K562 (cell line): Measurements from ENCODE around the gene ZPLD1. TPM values are rescaled to one million over a fixed set of nuclear protein-coding genes. Genes with fewer than 3 reads are reported as not detected.

Experiments used
- ATAC-seq: fragments of 200-7000 bp; cut with Tn5 transposase; 3 replicates; pipeline ENCODE4 v1.9.1; 2020; ENCODE audit warnings: moderate library complexity
- BruUV-seq: library from RNA; stranded (reverse); fragments of 400-500 nt; replicated peaks from 2 replicates; lab custom pipeline; 2021; lab: Mats Ljungman, UMichigan
- CTCF ChIA-PET: fragments of 300-600 bp; formaldehyde crosslinking; extraction: SDS; loops from one replicate; lab custom pipeline; 2021; ENCODE audit warnings: low intra/inter-chr PET ratio; lab: Yijun Ruan, JAX
- POLR2A ChIA-PET: fragments of 300-600, 350-650 bp; sonication (Branson Sonifier 250); formaldehyde crosslinking; extraction: SDS; loops from one replicate; lab custom pipeline; 2021; ENCODE audit warnings: antibody characterized with exemption, inconsistent platforms; lab: Yijun Ruan, JAX
- DNase-seq, 4 experiments: peaks; one replicate each; pipeline versions ENCODE4 v3.0.0 to v3.0.0-alpha.2; 2011 to 2018; ENCODE audit warnings: low spot score in 3 of 4, mixed read lengths in 3 of 4; ENCODE audit errors: extremely low read depth in 1 of 4
- FAIRE-seq: peaks from 2 replicates; lab custom pipeline; 2011; peaks lifted over from hg19 to GRCh38; lab: Jason Lieb, UNC
- H2AFZ ChIP-seq: 2 replicates; pipeline ENCODE4 v1.6.0; 2011; ENCODE audit warnings: low read depth, low read length, control low read depth, inconsistent platforms
- H3K27ac ChIP-seq: fragments of 200-600 bp; 3 replicates; pipeline ENCODE4 v1.8.0; 2011; ENCODE audit warnings: low read depth, mild to moderate bottlenecking, control low read depth, inconsistent platforms, low read length, moderate library complexity, mixed read lengths; ENCODE audit errors: extremely low read depth
- H3K27me3 ChIP-seq, 2 experiments: fragments of 300-600 bp in 1 of 2; 2 replicates in 1 of 2; 3 replicates in 1 of 2; pipeline versions ENCODE4 v1.6.0 to v1.8.0; 2011; ENCODE audit warnings: inconsistent platforms in 2 of 2, low read length in 2 of 2, mild to moderate bottlenecking in 1 of 2, mixed read lengths in 1 of 2, moderate library complexity in 1 of 2; ENCODE audit not compliant: control insufficient read depth in 2 of 2, insufficient read depth in 2 of 2
- H3K36me3 ChIP-seq: fragments of 300-600 bp; 3 replicates; pipeline ENCODE4 v1.8.0; 2011; ENCODE audit warnings: mild to moderate bottlenecking, low read length, inconsistent platforms; ENCODE audit not compliant: control insufficient read depth, insufficient read depth
- H3K4me1 ChIP-seq, 2 experiments: fragments of 200-600 bp in 1 of 2; replicated peaks in 1 of 2; 2 replicates in 1 of 2; 3 replicates in 1 of 2; pipeline versions ENCODE4 v1.5.1 to v1.8.0; 2011; ENCODE audit warnings: inconsistent platforms in 2 of 2, low read length in 2 of 2, mild to moderate bottlenecking in 1 of 2, mixed read lengths in 1 of 2, moderate library complexity in 1 of 2; ENCODE audit not compliant: control insufficient read depth in 2 of 2, insufficient read depth in 2 of 2
- H3K4me2 ChIP-seq: 2 replicates; pipeline ENCODE4 v1.6.1; 2011; ENCODE audit warnings: low read length, control low read depth, inconsistent platforms, mixed read lengths; ENCODE audit not compliant: insufficient read depth
- H3K4me3 ChIP-seq: fragments of 200-600 bp; sonication (generic), shearing (Covaris generic); 2 replicates; pipeline ENCODE4 v1.5.1; 2016; ENCODE audit warnings: control low read depth, inconsistent platforms
- H3K79me2 ChIP-seq: fragments of 200-600 bp; 3 replicates; pipeline ENCODE4 v1.8.0; 2011; ENCODE audit warnings: low read length, inconsistent platforms; ENCODE audit not compliant: control insufficient read depth, insufficient read depth
- H3K9ac ChIP-seq, 2 experiments: 2 replicates each; pipeline versions ENCODE4 v1.6.0 to v1.6.1; 2011; ENCODE audit warnings: low read depth in 2 of 2, low read length in 2 of 2, control low read depth in 1 of 2, inconsistent platforms in 1 of 2, mild to moderate bottlenecking in 1 of 2, mixed read lengths in 1 of 2; ENCODE audit not compliant: insufficient read depth in 1 of 2
- H3K9me1 ChIP-seq: one replicate; pipeline ENCODE4 v1.6.0; 2011; ENCODE audit warnings: inconsistent platforms, mild to moderate bottlenecking, low read length, moderate library complexity; ENCODE audit not compliant: control insufficient read depth, insufficient read depth
- H3K9me3 ChIP-seq: replicated peaks from 2 replicates; pipeline ENCODE4 v1.5.1; 2011; ENCODE audit warnings: low read depth, low read length, inconsistent platforms; ENCODE audit not compliant: control insufficient read depth, insufficient read depth
- H4K20me1 ChIP-seq: replicated peaks from 2 replicates; pipeline ENCODE4 v1.6.1; 2011; ENCODE audit warnings: low read length, inconsistent platforms, mixed read lengths; ENCODE audit not compliant: control insufficient read depth, insufficient read depth
- EGR1 ChIP-seq: fragments of 450-650 bp; conservative IDR thresholded peaks from 2 replicates; pipeline ENCODE4 v1.6.1; 2017; ENCODE audit warnings: mild to moderate bottlenecking
- GATAD2B ChIP-seq: fragments of 450-650 bp; IDR thresholded peaks from 2 replicates; pipeline ENCODE4 v1.6.1; 2017; ENCODE audit warnings: mild to moderate bottlenecking, borderline replicate concordance
- RCOR1 ChIP-seq, 2 experiments: IDR thresholded peaks; 2 replicates each; pipeline ENCODE4 v1.6.1; 2012; ENCODE audit warnings: low read depth in 2 of 2, low read length in 2 of 2, borderline replicate concordance in 1 of 2, improper control_type of control experiment in 1 of 2
- SMARCA5 ChIP-seq: fragments of 450-650 bp; IDR thresholded peaks from 2 replicates; pipeline ENCODE4 v1.6.1; 2016
- SMARCC2 ChIP-seq: fragments of 450-650 bp; IDR thresholded peaks from 2 replicates; pipeline ENCODE4 v1.6.1; 2017; ENCODE audit warnings: antibody characterized with exemption, moderate library complexity, mild to moderate bottlenecking, low read depth
- ZFP36 ChIP-seq: fragments of 150-350 bp; IDR thresholded peaks from 2 replicates; pipeline ENCODE4 v1.6.1; 2018; ENCODE audit warnings: low read length, low read depth; ENCODE audit not compliant: partially characterized antibody
- ZNF239 ChIP-seq: fragments of 250-450 bp; sonication (Bioruptor Pico); IDR thresholded peaks from 2 replicates; pipeline ENCODE4 v1.4.0; 2020; ENCODE audit warnings: mild to moderate bottlenecking
- WGBS: fragments of 100-300 bp; shearing (Covaris generic); methylation state at CpG from one replicate; pipeline ENCODE4 v1.1.6; 2016; ENCODE audit warnings: low coverage, mixed read lengths; ENCODE audit not compliant: insufficient coverage; ENCODE audit errors: missing lambda C conversion rate; 5-methylcytosine and 5-hydroxymethylcytosine counted together
- in situ Hi-C: fragments of 300-500 bp; cut with MboI; formaldehyde crosslinking; loops from 4 replicates; pipeline ENCODE4 v1.15.0; 2018; ENCODE audit warnings: inconsistent platforms, mixed read lengths
- intact Hi-C: fragments of 100-400 bp; cut with micrococcal nuclease; formaldehyde crosslinking; loops from 2 replicates; pipeline ENCODE4 v1.14.2; 2022
- polyA plus RNA-seq, 8 experiments: library from polyadenylated mRNA; depleted of rRNA in 4 of 8; stranded (reverse) in 5 of 8; unstranded in 3 of 8; fragments of >200 nt; fragmentation: Nextera tagmentation in 2 of 8; fragmentation: Illumina TruSeq in 1 of 8; extraction: Ambion mirVana in 2 of 8; extraction: Trizol in 1 of 8; gene quantifications; 2 replicates each; pipeline versions ENCODE4 v1.2.1 to v1.2.3, GENCODE V29; 2011 to 2014; ENCODE audit warnings: inconsistent platforms in 1 of 8, missing spikeins in 1 of 8
- total RNA-seq, 7 experiments: library from RNA; depleted of rRNA in 6 of 7; stranded (reverse); fragments of >200 nt in 6 of 7; fragmentation: Illumina TruSeq in 2 of 7; extraction: Trizol in 2 of 7; gene quantifications; 2 replicates each; pipeline versions ENCODE4 v1.2.1 to v1.2.3, GENCODE V29; 2011 to 2021; ENCODE audit warnings: low replicate concordance in 1 of 7
- TF ChIP-seq, protein P1 (sequence below): IDR thresholded peaks from 2 replicates; pipeline ENCODE4 v1.6.1; 2011; ENCODE audit warnings: borderline replicate concordance, low read depth, mild to moderate bottlenecking, moderate library complexity, low read length; ENCODE audit not compliant: insufficient read depth, poor library complexity, severe bottlenecking

ZPLD1 gene
- total and polyA plus RNA-seq, 9 of the 15 experiments (the other 6 are each of a cell fraction or from before 2014, with no cell fraction given), result 0.03 to 0.10 (median 0.04) TPM; not detected in 6

DNA sequence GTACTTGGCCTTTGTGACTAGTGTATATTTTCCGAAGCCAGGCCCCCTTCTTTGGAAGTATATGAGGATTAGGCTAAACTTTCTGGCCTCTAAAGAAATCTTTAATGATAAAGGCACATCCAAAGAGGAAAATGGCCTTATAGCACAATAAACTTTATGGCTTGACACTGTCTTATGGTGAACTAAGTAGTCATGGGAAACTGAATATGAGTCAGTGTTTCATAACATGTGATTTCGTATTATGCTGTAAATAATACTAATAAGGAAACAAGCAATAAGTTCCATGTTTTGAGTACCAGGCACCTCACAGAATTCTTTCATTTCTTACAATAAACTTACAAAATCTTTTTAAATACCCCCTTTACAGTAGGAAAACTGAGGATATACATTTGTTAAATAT, 8.2 kb downstream of the ZPLD1 start:
- no TSS peak for BruUV-seq
- H3K4me1 ChIP-seq, result no peaks in the 10 kb centered on the region
- H3K79me2 ChIP-seq, result no peaks in the 10 kb centered on the region
- H3K4me2 ChIP-seq, result no peak overlapping the region
- no peak overlapping the region for H2AFZ ChIP-seq
- WGBS, result 8% methylated on average over 2 of the region's 2 CpGs
- no peak for FAIRE-seq
- no peak overlapping the region for H3K9ac ChIP-seq
- no peaks in the 10 kb centered on the region for H4K20me1 ChIP-seq
- ATAC-seq, result no peak
- H3K27ac ChIP-seq, result no peak overlapping the region
- no peaks in the 10 kb centered on the region for H3K36me3 ChIP-seq
- H3K27me3 ChIP-seq, result no peaks in the 10 kb centered on the region
- no peaks in the 10 kb centered on the region for H3K9me1 ChIP-seq
- POLR2A ChIA-PET, result no interaction called here
- in situ Hi-C loops, result no loop called here
- CTCF ChIA-PET, result no interaction called here
- no peak overlapping the region for H3K4me3 ChIP-seq
- DNase-seq, result no peak
- no peaks in the 10 kb centered on the region for H3K9me3 ChIP-seq
- intact Hi-C loops, result no loop called here
- no peak for TF ChIP-seq RCOR1 (IDR thresholded peaks at IDR 0.05; ENCODE audit: borderline replicate concordance in 1 of 2, low read depth in 2 of 2, low read length in 2 of 2)
- TF ChIP-seq EGR1, result no peak
- no peak for TF ChIP-seq SMARCC2
- no peak for TF ChIP-seq SMARCA5
- TF ChIP-seq ZNF239, result no peak
- TF ChIP-seq, protein P1, sequence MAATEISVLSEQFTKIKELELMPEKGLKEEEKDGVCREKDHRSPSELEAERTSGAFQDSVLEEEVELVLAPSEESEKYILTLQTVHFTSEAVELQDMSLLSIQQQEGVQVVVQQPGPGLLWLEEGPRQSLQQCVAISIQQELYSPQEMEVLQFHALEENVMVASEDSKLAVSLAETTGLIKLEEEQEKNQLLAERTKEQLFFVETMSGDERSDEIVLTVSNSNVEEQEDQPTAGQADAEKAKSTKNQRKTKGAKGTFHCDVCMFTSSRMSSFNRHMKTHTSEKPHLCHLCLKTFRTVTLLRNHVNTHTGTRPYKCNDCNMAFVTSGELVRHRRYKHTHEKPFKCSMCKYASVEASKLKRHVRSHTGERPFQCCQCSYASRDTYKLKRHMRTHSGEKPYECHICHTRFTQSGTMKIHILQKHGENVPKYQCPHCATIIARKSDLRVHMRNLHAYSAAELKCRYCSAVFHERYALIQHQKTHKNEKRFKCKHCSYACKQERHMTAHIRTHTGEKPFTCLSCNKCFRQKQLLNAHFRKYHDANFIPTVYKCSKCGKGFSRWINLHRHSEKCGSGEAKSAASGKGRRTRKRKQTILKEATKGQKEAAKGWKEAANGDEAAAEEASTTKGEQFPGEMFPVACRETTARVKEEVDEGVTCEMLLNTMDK, result no peak
- TF ChIP-seq ZFP36, result no peak
- no peak for TF ChIP-seq GATAD2B
